WERI-Rb-1 (cell line): Measurements from ENCODE around the gene ECI1.

Experiments used
- DNase-seq: peaks from one replicate; pipeline ENCODE4 v3.0.0-alpha.2; 2020
- H3K27ac ChIP-seq: fragments of 250-450 bp; sonication (Bioruptor Pico); 2 replicates; pipeline ENCODE4 v1.5.1; 2020; ENCODE audit warnings: mild to moderate bottlenecking, moderate library complexity
- H3K27me3 ChIP-seq: fragments of 250-450 bp; sonication (Bioruptor Pico); 2 replicates; pipeline ENCODE4 v1.5.1; 2021; ENCODE audit warnings: mild to moderate bottlenecking, low read depth, moderate library complexity; ENCODE audit not compliant: insufficient read depth, severe bottlenecking
- H3K36me3 ChIP-seq: fragments of 250-450 bp; sonication (Bioruptor Pico); 2 replicates; pipeline ENCODE4 v1.5.1; 2020; ENCODE audit warnings: mild to moderate bottlenecking, moderate library complexity
- H3K4me3 ChIP-seq: 2 replicates; pipeline ENCODE4 v1.5.1; 2011; ENCODE audit warnings: low read depth, mild to moderate bottlenecking, control low read depth, low read length
- H3K9me3 ChIP-seq: fragments of 250-450 bp; sonication (Bioruptor Pico); 2 replicates; pipeline ENCODE4 v1.5.1; 2021; ENCODE audit warnings: mild to moderate bottlenecking, moderate library complexity; ENCODE audit not compliant: severe bottlenecking
- TF ChIP-seq, protein P1 (sequence below): IDR thresholded peaks from 2 replicates; pipeline ENCODE4 v1.5.1; 2011; ENCODE audit warnings: low read depth, mild to moderate bottlenecking, control low read depth, inconsistent platforms, low read length

The ECI1 gene, protein sequence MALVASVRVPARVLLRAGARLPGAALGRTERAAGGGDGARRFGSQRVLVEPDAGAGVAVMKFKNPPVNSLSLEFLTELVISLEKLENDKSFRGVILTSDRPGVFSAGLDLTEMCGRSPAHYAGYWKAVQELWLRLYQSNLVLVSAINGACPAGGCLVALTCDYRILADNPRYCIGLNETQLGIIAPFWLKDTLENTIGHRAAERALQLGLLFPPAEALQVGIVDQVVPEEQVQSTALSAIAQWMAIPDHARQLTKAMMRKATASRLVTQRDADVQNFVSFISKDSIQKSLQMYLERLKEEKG

DNA sequence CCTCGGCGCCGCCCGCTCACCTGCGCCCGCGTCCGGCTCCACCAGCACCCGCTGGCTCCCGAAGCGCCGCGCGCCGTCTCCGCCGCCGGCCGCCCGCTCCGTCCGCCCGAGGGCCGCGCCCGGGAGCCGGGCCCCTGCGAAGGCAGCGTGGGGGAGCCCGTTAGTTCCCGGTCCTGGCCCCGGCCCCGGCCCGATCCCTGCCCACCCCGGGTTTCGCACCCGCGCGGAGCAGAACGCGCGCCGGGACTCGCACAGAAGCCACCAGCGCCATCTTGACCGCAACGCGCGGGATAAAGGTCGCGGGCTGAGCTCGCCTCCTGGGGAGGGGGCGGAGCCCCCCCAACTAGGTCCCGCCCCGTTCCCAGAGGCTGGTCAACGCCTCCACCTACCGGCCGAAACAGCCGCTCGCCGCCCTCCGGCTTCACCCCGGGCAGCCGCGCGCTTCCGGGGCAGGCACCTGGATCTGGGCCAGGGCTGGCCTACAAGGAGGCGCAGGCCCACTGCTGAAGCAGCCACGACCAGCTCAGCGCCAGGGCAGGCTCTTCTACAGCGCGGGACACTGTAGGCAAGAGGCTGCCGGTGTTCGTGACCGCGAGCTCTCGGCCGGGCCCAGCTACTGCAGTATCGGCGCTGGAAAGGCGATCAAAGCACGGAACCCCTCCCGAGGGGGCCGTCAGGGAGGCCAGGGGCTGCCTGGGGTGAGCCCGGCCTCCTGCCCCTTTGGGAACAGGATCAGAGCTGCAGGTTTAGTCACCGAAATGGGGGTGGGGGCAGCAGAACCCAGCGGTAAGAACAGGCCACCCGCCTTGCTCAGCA lies at the start of gene ECI1:
TSS of gene ECI1 (minus strand) at position 292 of the 816 bp plus-strand sequence. CDS start at position 271, 21 bp downstream.
- no peaks in the 10 kb centered on the region for H3K9me3 ChIP-seq
- peaks cover 76% of the 10 kb centered on the region for H3K36me3 ChIP-seq
- no peaks in the 10 kb centered on the region for H3K27me3 ChIP-seq
- TF ChIP-seq, protein P1, sequence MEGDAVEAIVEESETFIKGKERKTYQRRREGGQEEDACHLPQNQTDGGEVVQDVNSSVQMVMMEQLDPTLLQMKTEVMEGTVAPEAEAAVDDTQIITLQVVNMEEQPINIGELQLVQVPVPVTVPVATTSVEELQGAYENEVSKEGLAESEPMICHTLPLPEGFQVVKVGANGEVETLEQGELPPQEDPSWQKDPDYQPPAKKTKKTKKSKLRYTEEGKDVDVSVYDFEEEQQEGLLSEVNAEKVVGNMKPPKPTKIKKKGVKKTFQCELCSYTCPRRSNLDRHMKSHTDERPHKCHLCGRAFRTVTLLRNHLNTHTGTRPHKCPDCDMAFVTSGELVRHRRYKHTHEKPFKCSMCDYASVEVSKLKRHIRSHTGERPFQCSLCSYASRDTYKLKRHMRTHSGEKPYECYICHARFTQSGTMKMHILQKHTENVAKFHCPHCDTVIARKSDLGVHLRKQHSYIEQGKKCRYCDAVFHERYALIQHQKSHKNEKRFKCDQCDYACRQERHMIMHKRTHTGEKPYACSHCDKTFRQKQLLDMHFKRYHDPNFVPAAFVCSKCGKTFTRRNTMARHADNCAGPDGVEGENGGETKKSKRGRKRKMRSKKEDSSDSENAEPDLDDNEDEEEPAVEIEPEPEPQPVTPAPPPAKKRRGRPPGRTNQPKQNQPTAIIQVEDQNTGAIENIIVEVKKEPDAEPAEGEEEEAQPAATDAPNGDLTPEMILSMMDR: peak; percentile 70
- DNase-seq: peak; percentile 95
- peak within 1 kb of the TSS; percentile 88 for H3K27ac ChIP-seq
- peak within 1 kb of the TSS; percentile 63 for H3K4me3 ChIP-seq

DNA sequence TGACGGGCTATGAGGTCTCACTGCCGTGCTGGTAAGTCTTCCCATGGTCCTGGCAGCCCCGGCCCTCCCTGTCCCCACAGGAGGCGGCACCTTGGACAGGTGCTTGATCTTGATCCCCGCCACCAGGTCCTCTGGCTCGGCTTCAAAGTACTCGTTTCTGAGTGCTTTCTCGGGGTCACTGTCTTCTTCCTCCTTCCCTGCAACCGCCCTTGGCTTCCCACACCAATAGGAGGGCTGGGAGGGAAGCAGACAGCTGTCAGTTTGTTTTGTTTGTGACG lies 48.5 kb upstream of the ECI1 start:
- no peak overlapping the region for H3K4me3 ChIP-seq
- TF ChIP-seq, protein P1: no peak
- DNase-seq: no peak
- H3K36me3 ChIP-seq: peaks cover 31% of the 10 kb centered on the region
- peaks cover 3% of the 10 kb centered on the region for H3K9me3 ChIP-seq
- no peak overlapping the region for H3K27ac ChIP-seq
- no peaks in the 10 kb centered on the region for H3K27me3 ChIP-seq

DNA sequence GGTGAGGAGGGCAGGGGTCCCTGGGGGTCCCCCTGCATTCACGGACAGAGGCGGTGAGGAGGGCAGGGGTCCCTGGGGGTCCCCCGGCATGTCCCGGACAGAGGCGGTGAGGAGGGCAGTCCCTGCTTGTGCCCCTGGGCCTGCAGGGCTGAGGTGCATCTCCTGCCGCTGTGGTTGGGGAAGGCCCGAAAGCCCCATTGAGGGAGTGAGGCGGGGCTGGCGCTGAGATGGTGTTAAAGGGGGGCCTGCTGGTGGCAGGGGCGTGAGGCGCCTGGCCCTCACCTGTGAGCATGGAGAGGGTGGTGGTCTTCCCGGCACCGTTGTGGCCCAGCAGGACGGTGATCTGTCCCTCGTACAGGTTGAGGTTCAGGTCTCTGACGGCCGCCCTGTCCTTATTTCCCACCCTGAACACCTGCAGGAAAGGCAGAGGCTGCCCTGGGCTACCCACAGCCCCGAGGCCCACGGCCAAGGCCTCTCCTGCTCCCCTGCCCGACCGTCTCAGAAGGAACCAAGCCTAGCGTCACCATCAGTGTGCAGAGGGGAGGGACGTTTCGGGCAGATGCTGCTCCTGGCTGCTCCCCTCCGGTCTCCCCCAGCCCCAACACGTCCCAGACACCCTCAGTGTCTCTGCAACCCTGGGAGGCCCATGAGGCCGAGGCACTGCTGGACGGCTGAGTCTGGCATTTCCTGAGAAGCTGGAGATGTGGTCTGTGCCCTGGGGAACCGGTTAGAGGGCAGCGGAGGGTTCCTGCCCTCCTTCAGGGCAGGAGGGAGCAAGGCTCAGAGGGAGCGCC lies 47.9 kb upstream of the ECI1 start:
- Histone ChIP-seq H3K27me3 (no peaks in the 10 kb centered on the region), H3K27ac (no peak overlapping the region), H3K9me3 (peaks cover 3% of the 10 kb centered on the region), H3K4me3 (no peak overlapping the region), H3K36me3 (peaks cover 36% of the 10 kb centered on the region)
- DNase-seq: no peak
- TF ChIP-seq, protein P1: no peak

DNA sequence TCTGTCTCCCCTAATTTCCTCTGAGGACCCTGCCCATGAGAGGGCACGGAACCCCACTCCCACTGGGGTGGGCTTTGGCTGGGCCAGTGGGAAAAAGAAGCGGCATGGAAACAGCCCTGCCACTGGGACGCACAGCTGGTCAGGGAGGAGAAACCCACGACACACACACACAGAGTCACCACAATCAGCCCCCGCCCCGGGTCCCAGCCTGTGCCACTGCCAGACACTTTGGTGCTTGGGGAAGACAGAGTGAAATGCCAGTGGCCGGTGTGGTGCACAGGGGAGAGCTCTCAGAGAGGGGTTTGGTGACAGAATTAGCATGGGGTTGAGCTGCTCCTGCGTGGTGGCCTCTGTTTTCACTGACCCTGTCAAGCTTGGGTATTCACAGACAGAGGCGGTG lies 47.2 kb upstream of the ECI1 start:
- Histone ChIP-seq H3K36me3 (peaks cover 34% of the 10 kb centered on the region), H3K27ac (no peak overlapping the region), H3K27me3 (no peaks in the 10 kb centered on the region), H3K9me3 (peaks cover 3% of the 10 kb centered on the region), H3K4me3 (no peak overlapping the region)
- TF ChIP-seq, protein P1: no peak
- DNase-seq: no peak

DNA sequence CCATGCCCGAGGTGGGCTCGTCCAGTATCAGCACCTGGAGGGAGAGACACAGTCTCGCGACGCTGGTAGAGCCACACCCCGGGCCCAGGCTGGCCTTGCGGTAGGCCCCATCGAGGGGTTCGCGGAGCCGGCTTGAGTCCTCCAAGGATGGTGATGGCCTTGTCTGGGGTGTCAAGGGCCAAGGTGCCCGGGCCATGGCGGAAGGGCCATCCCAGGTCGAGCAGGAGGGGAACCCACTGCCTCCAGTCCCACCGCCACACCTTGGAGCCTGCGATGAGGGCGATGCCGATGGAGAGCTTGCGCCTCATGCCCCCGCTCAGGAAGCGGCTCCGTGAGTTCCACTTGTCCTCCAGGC lies 46.1 kb upstream of the ECI1 start:
- no peaks in the 10 kb centered on the region for H3K27me3 ChIP-seq
- H3K36me3 ChIP-seq: peaks cover 31% of the 10 kb centered on the region
- TF ChIP-seq, protein P1: no peak

More for the DNA sequence above, 46.1 kb upstream of the ECI1 start:
- no peak overlapping the region for H3K27ac ChIP-seq
- peaks cover 3% of the 10 kb centered on the region for H3K9me3 ChIP-seq
- H3K4me3 ChIP-seq: no peak overlapping the region
- DNase-seq: no peak
